ENCODE data around the gene XIRP1. TPM values are rescaled to one million over a fixed set of nuclear protein-coding genes. Genes with fewer than 3 reads are reported as not detected.
"Not testable (repeated sequence)": the region's sequence is repeated elsewhere in the genome, so short reads cannot be mapped to it uniquely, and the experiment has no call there.

XIRP1 gene
- polyA plus RNA-seq, 1 experiment = 0.04 TPM

- ChIA-PET CTCF (interaction anchor here (1.9 kb wide), 1 partner anchor 23 kb away, joined by 4 read pairs; no protein-coding TSS in a partner anchor), POLR2A (no interaction called here)
- Histone ChIP-seq H3K4me3 (ENCODE audit: low read depth, low read length) (no peak overlapping the region), H3K27me3 (ENCODE audit: control insufficient read depth, insufficient read depth, low read length) (no peaks in the 10 kb centered on the region), H3K36me3 (ENCODE audit: control insufficient read depth, insufficient read depth, low read length) (no peaks in the 10 kb centered on the region)
- TF ChIP-seq CTCF (IDR thresholded peaks at IDR 0.05; ENCODE audit: insufficient read depth, low read depth, low read length) = no peak
- DNase-seq (ENCODE audit: low read depth) = no peak
These were observed 18.9 kb downstream of the XIRP1 start for GRCh38 chr3:39173318-39174125.

GRCh38 chr3:39171860-39172259 is 20.5 kb downstream of the XIRP1 start:
- CTCF ChIA-PET = interaction anchor here (0.8 to 1.9 kb wide), 7 partner anchors 12 to 116 kb away, joined by 3 to 5 read pairs (median 4); no protein-coding TSS in a partner anchor
- no peak for TF ChIP-seq CTCF (IDR thresholded peaks at IDR 0.05; ENCODE audit: insufficient read depth, low read depth, low read length)

DNA sequence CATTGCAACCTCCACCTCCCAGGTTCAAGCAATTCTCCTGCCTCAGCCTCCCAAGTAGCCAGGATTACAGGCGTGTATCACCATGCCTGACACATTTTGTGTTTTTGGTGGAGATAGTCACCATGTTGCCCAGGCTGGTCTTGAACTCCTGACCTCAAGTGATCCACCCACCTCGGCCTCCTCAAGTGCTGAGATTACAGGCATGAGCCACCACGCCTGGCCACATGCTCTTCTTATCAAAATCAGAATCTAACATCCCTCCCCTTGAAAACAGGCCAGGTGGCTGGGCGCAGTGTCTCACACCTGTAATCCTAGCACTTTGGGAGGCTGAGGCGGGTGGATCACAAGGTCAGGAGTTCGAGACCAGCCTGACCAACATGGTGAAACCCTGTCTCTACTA is 21.5 kb downstream of the XIRP1 start:
- POLR2A ChIA-PET; H3K36me3 ChIP-seq (ENCODE audit: control insufficient read depth, insufficient read depth, low read length); H3K4me3 ChIP-seq (ENCODE audit: low read depth, low read length); H3K27me3 ChIP-seq (ENCODE audit: control insufficient read depth, insufficient read depth, low read length); DNase-seq (ENCODE audit: low read depth): not testable (repeated sequence)
- CTCF ChIA-PET = interaction anchor here (1.0 to 1.7 kb wide), 2 partner anchors 19 to 45 kb away, joined by 4 to 5 read pairs; no protein-coding TSS in a partner anchor

More at GRCh38 chr3:39171860-39172259, 20.5 kb downstream of the XIRP1 start:
- POLR2A ChIA-PET = no interaction called here
- DNase-seq (ENCODE audit: low read depth) = no peak
- Histone ChIP-seq H3K27me3 (ENCODE audit: control insufficient read depth, insufficient read depth, low read length) (no peaks in the 10 kb centered on the region), H3K4me3 (ENCODE audit: low read depth, low read length) (no peak overlapping the region), H3K36me3 (ENCODE audit: control insufficient read depth, insufficient read depth, low read length) (no peaks in the 10 kb centered on the region)

DNA sequence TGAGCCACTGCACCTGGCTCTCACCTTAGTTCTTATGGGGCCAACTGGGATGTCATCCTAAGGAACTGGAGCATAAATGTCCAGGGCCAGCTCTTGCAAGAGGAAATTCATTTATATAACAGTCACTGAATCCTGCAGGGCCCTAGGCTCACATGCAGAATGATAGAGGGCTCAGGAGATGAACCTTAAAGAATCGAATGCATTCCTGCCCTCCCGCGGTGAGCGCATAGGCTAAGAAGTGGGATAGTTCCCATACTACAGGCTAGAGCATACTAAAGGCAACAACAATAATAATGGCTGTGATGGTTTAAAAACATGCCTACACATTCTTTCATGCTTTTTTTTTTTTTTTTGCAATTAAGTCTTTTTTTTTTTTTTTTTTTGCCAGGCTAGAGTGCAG is 21.9 kb downstream of the XIRP1 start:
- DNase-seq (ENCODE audit: low read depth) = no peak
- TF ChIP-seq CTCF (IDR thresholded peaks at IDR 0.05; ENCODE audit: insufficient read depth, low read depth, low read length) = no peak
- ChIA-PET CTCF (interaction anchor here (1.2 to 3.9 kb wide), 3 partner anchors 20 to 121 kb away, joined by 3 to 17 read pairs (median 5); no protein-coding TSS in a partner anchor), POLR2A (no interaction called here)
- Histone ChIP-seq H3K27me3 (ENCODE audit: control insufficient read depth, insufficient read depth, low read length) (no peaks in the 10 kb centered on the region), H3K4me3 (ENCODE audit: low read depth, low read length) (no peak overlapping the region), H3K36me3 (ENCODE audit: control insufficient read depth, insufficient read depth, low read length) (no peaks in the 10 kb centered on the region)

GRCh38 chr3:39169712-39170111 is 22.7 kb downstream of the XIRP1 start:
- DNase-seq (ENCODE audit: low read depth) = no peak
- Histone ChIP-seq H3K36me3 (ENCODE audit: control insufficient read depth, insufficient read depth, low read length) (no peaks in the 10 kb centered on the region), H3K27me3 (ENCODE audit: control insufficient read depth, insufficient read depth, low read length) (no peaks in the 10 kb centered on the region), H3K4me3 (ENCODE audit: low read depth, low read length) (no peak overlapping the region)
- ChIA-PET POLR2A (no interaction called here), CTCF (interaction anchor here (1.2 to 3.9 kb wide), 2 partner anchors 21 to 122 kb away, joined by 3 to 17 read pairs; no protein-coding TSS in a partner anchor)
- no peak for TF ChIP-seq CTCF (IDR thresholded peaks at IDR 0.05; ENCODE audit: insufficient read depth, low read depth, low read length)

Measured in BJ (cell line).